Heart left ventricle (tissue), 13 donors: ENCODE measurements around the gene LGI1.

Experiments
- CTCF ChIP-seq, 12 donors: fragments of 200-600 bp; sonication (generic) in 4 of 12; IDR thresholded peaks; one replicate each; pipeline versions ENCODE4 v1.5.0 to v1.8.0; 2018 to 2022; ENCODE audit warnings: antibody characterized with exemption in 12 of 12, mild to moderate bottlenecking in 5 of 12
- POLR2A ChIP-seq, 2 donors: fragments of 450-650 bp; IDR thresholded peaks; one replicate each; pipeline ENCODE4 v1.6.1; 2017; ENCODE audit warnings: antibody characterized with exemption in 2 of 2, mild to moderate bottlenecking in 2 of 2, moderate library complexity in 2 of 2
- donor health status: ischemic (EF 13 %, LVEDD 7.1; RV severe dilation, severe dysfunction).
- donor health status: DM: no; HTN: yes; CAD: no.
- donor health status: DM: no; HTN: no; CAD: no.
- donor health status: ischemic (EF 25% LVEDD 6.9; RV normal size, moderate dysfunction).
- donor health status: ischemic (EF 25% LVEDD 5.7; RV mildly dilated, moderate dysfunction).
- donor health status: ischemic (EF 35%, LVEDD 5.7; RV mildly dilated, moderate dysfunction).
- donor health status: nonischemic (EF 11% LVEDD 7.7; RV severe dilation, severe dysfunction).
- donor health status: DM: yes; HTN: yes; CAD: no.
- donor health status: PGD.
- donor health status: ischemic (EF 29% LVEDD 5.4; RV normal size, mild dysfunction).
- donor health status: nonischemic (EF 23%, LVEDD 6.1; RV moderate dilation, normal function).

- no peak for TF ChIP-seq CTCF (IDR thresholded peaks at IDR 0.05)
- TF ChIP-seq POLR2A (IDR thresholded peaks at IDR 0.05): no peak
Measured at GRCh38 chr10:93820434-93820833, 62.7 kb downstream of the LGI1 start.
